GM18526 (cell line): ENCODE data around the gene STAB2.

Experiments used
- POLR2A ChIP-seq: IDR thresholded peaks from 3 replicates; pipeline ENCODE4 v1.6.1; 2011; ENCODE audit not compliant: insufficient read length; ENCODE audit errors: extremely low read depth

STAB2 gene

GRCh38 chr12:103808239-103808880, 221.3 kb downstream of the STAB2 start:
- no peak for TF ChIP-seq POLR2A

- TF ChIP-seq POLR2A, result no peak
Measured at GRCh38 chr12:103809154-103809553, 222.1 kb downstream of the STAB2 start.

- TF ChIP-seq POLR2A, result no peak
Measured at GRCh38 chr12:103810111-103810510, 223.0 kb downstream of the STAB2 start.

GRCh38 chr12:103811791-103812190, 224.7 kb downstream of the STAB2 start:
- no peak for TF ChIP-seq POLR2A

GRCh38 chr12:103812789-103813188, 225.7 kb downstream of the STAB2 start:
- TF ChIP-seq POLR2A, result no peak

DNA sequence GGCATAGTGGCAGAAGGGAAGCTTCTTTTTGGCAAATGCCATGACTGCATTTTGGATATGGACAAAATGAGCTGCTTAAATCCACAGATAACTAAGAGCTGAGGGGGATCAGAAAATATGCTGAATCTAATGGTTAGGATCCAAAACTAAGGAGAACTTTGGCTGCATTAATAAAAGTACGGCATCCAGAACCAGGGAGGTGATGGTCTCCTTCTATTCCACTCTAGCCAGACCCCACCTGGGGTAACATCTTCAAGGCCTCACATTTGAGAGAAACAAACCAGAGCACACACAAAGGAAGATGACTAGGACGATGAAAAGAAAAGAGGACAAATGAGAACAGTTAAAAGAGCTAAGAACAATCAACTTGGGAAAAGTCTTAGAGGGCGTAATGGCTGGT, 226.4 kb downstream of the STAB2 start:
- no peak for TF ChIP-seq POLR2A

- no peak for TF ChIP-seq POLR2A
Measured at GRCh38 chr12:103813949-103814348, 226.9 kb downstream of the STAB2 start.

DNA sequence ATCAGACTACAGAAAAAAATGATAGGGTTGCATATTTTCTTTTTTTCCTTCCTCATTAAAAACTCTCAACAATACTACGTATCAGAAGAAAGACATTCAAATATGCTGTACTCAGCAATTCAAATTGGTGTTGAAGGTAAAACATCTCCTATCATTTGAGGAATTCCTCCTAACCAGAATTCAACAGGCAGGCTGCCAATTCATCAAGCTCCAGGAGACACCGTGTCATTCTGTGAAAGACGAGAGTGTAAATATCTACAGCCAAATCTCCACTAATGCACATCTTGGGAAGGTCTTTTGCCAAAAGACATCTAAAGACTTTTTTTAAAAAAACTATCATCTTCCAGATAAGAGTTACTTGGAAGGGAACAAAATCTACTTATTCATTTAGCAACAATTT, 227.4 kb downstream of the STAB2 start:
- no peak for TF ChIP-seq POLR2A
